HepG2 (cell line): ENCODE measurements around the gene RPS6KA2. TPM values are rescaled to one million over a fixed set of nuclear protein-coding genes. Genes with fewer than 3 reads are reported as not detected.

Experiments used
- ESRRA ChIP-seq: sonication (generic); formaldehyde crosslinking; IDR thresholded peaks from 2 replicates; pipeline ENCODE4 v1.5.1; 2020; ENCODE audit warnings: mild to moderate bottlenecking, low read depth, missing genetic modification reagents
- GMEB1 ChIP-seq: sonication (generic); formaldehyde crosslinking; IDR thresholded peaks from 2 replicates; pipeline ENCODE4 v1.5.1; 2020; ENCODE audit warnings: missing genetic modification reagents, mild to moderate bottlenecking, borderline replicate concordance
- HDAC2 ChIP-seq: sonication (generic); formaldehyde crosslinking; IDR thresholded peaks from 2 replicates; pipeline ENCODE4 v1.4.0; 2020; ENCODE audit warnings: missing genetic modification reagents
- HOXA3 ChIP-seq: sonication (generic); formaldehyde crosslinking; IDR thresholded peaks from 2 replicates; pipeline ENCODE4 v1.5.0; 2020; ENCODE audit warnings: missing genetic modification reagents
- MED1 ChIP-seq: sonication (generic); formaldehyde crosslinking; IDR thresholded peaks from 2 replicates; pipeline ENCODE4 v1.4.0; 2020; ENCODE audit warnings: missing genetic modification reagents
- NFAT5 ChIP-seq: sonication (generic); formaldehyde crosslinking; IDR thresholded peaks from 2 replicates; pipeline ENCODE4 v1.4.0; 2020; ENCODE audit warnings: missing genetic modification reagents
- PAF1 ChIP-seq: IDR thresholded peaks from 2 replicates; pipeline ENCODE4 v1.6.1; 2016; ENCODE audit warnings: missing genetic modification reagents, missing compliant biosample characterization
- REPIN1 ChIP-seq: sonication (generic); formaldehyde crosslinking; IDR thresholded peaks from 2 replicates; pipeline ENCODE4 v1.8.0; 2022; ENCODE audit warnings: missing genetic modification reagents, low read depth, mild to moderate bottlenecking, borderline replicate concordance
- REST ChIP-seq, 2 experiments: IDR thresholded peaks; 2 replicates each; pipeline ENCODE4 v1.6.1; 2011 to 2012; ENCODE audit warnings: low read length in 2 of 2, borderline replicate concordance in 1 of 2, low read depth in 1 of 2, mild to moderate bottlenecking in 1 of 2, moderate library complexity in 1 of 2
- STAT5B ChIP-seq: sonication (generic); formaldehyde crosslinking; IDR thresholded peaks from 2 replicates; pipeline ENCODE4 v1.4.0; 2020; ENCODE audit warnings: missing genetic modification reagents
- THAP8 ChIP-seq: sonication (generic); formaldehyde crosslinking; IDR thresholded peaks from 2 replicates; pipeline ENCODE4 v1.5.1; 2020; ENCODE audit warnings: missing genetic modification reagents, mild to moderate bottlenecking, borderline replicate concordance
- THRA ChIP-seq: sonication (generic); formaldehyde crosslinking; IDR thresholded peaks from 2 replicates; pipeline ENCODE4 v1.4.0; 2020; ENCODE audit warnings: missing genetic modification reagents, borderline replicate concordance
- ZFP1 ChIP-seq: IDR thresholded peaks from 2 replicates; pipeline ENCODE4 v1.6.1; 2016
- ZNF275 ChIP-seq: sonication (generic); formaldehyde crosslinking; IDR thresholded peaks from 2 replicates; pipeline ENCODE4 v1.8.0; 2022; ENCODE audit warnings: missing genetic modification reagents, mild to moderate bottlenecking, inconsistent platforms, borderline replicate concordance
- ZNF713 ChIP-seq: sonication (generic); formaldehyde crosslinking; IDR thresholded peaks from 2 replicates; pipeline ENCODE4 v1.4.0; 2020; ENCODE audit warnings: mild to moderate bottlenecking, missing genetic modification reagents
- polyA plus RNA-seq, 8 experiments: library from polyadenylated mRNA; depleted of rRNA in 3 of 8; stranded (reverse) in 7 of 8; unstranded in 1 of 8; fragments of >200 nt; fragmentation: Illumina TruSeq in 4 of 8; extraction: Trizol in 4 of 8; gene quantifications; 2 replicates each; pipeline versions ENCODE4 v1.2.1 to v1.2.3, GENCODE V29; 2011 to 2016; ENCODE audit warnings: low read depth in 4 of 8, missing spikeins in 1 of 8, mixed read lengths in 1 of 8; ENCODE audit not compliant: insufficient read depth in 1 of 8
- total RNA-seq, 5 experiments: library from RNA; depleted of rRNA; stranded (reverse); fragments of >200 nt; fragmentation: Illumina TruSeq; extraction: Trizol; gene quantifications; 2 replicates each; pipeline ENCODE4 v1.2.3, GENCODE V29; 2016; ENCODE audit warnings: low read depth in 1 of 5

The RPS6KA2 gene
- total and polyA plus RNA-seq, 2 of the 13 experiments (the other 11 are each of a cell fraction or from before 2014, with no cell fraction given): 0.22 to 0.38 TPM

- TF ChIP-seq NFAT5 (CRISPR knock-in tag) (no peak), STAT5B (no peak), PAF1 (CRISPR knock-in tag) (no peak), ESRRA (CRISPR knock-in tag) (no peak), MED1 (CRISPR knock-in tag) (peak; percentile 40; the same call in 1 of the 2 replicates), ZFP1 (CRISPR knock-in tag) (0 out of 2 replicates have a peak, but pooled peaks have one; percentile 22), HOXA3 (CRISPR knock-in tag) (peak; percentile 49), THRA (CRISPR knock-in tag) (no peak), GMEB1 (CRISPR knock-in tag) (no peak), ZNF275 (CRISPR knock-in tag) (no peak), THAP8 (CRISPR knock-in tag) (no peak), REPIN1 (CRISPR knock-in tag) (peak; percentile 72; the same call in 1 of the 2 replicates), HDAC2 (CRISPR knock-in tag) (peak; percentile 56; the same call in 1 of the 2 replicates), REST (IDR thresholded peaks at IDR 0.05; ENCODE audit: borderline replicate concordance in 1 of 2, low read depth in 1 of 2, low read length in 2 of 2) (no peak; a peak in 1 of 4 replicates), ZNF713 (CRISPR knock-in tag) (no peak)
Measured at GRCh38 chr6:166420351-166420750, 206.7 kb downstream of the RPS6KA2 start (continued).
